A549 (cell line): ENCODE results near the gene IQSEC3.

Experiments used
- BHLHE40 ChIP-seq: IDR thresholded peaks from 2 replicates; pipeline ENCODE4 v1.6.1; 2012; ENCODE audit warnings: low read depth, low read length, inconsistent platforms
- CHD2 ChIP-seq: fragments of 150-350 bp; IDR thresholded peaks from 2 replicates; pipeline ENCODE4 v1.6.1; 2014; ENCODE audit warnings: low read length; ENCODE audit not compliant: partially characterized antibody
- EHMT2 ChIP-seq: fragments of 200-600 bp; sonication (generic); IDR thresholded peaks from 2 replicates; pipeline ENCODE4 v1.6.1; 2016; ENCODE audit warnings: antibody characterized with exemption, low read depth, mild to moderate bottlenecking, moderate library complexity
- EP300 ChIP-seq, 2 experiments: fragments of >200 bp; sonication (Bioruptor Twin); formaldehyde crosslinking; IDR thresholded peaks; 2 replicates in 1 of 2; 3 replicates in 1 of 2; pipeline ENCODE4 v1.6.1; 2016 to 2017
- ESRRA ChIP-seq: fragments of 150-350 bp; IDR thresholded peaks from 2 replicates; pipeline ENCODE4 v1.6.1; 2014; ENCODE audit warnings: mild to moderate bottlenecking, low read length, borderline replicate concordance
- GATA3 ChIP-seq: IDR thresholded peaks from 2 replicates; pipeline ENCODE4 v1.6.1; 2012; ENCODE audit warnings: borderline replicate concordance
- KDM1A ChIP-seq: fragments of 200-600 bp; sonication (generic); IDR thresholded peaks from 2 replicates; pipeline ENCODE4 v1.6.1; 2016; ENCODE audit warnings: low read depth, mild to moderate bottlenecking
- POLR2A ChIP-seq: IDR thresholded peaks from 2 replicates; pipeline ENCODE4 v1.6.1; 2012; ENCODE audit warnings: mild to moderate bottlenecking, low read length
- SMC3 ChIP-seq: fragments of >200 bp; sonication (Bioruptor Twin); formaldehyde crosslinking; IDR thresholded peaks from 3 replicates; pipeline ENCODE4 v1.6.1; 2018; ENCODE audit warnings: inconsistent platforms
- ZFP36 ChIP-seq: fragments of 450-650 bp; IDR thresholded peaks from 2 replicates; pipeline ENCODE4 v1.6.1; 2014; ENCODE audit warnings: borderline replicate concordance; ENCODE audit not compliant: partially characterized antibody
- TF ChIP-seq, protein P1 (sequence below): IDR thresholded peaks from 2 replicates; pipeline ENCODE4 v1.6.1; 2012
- TF ChIP-seq, protein P2 (sequence below): fragments of >200 bp; sonication (Bioruptor Twin); formaldehyde crosslinking; IDR thresholded peaks from 3 replicates; pipeline ENCODE4 v1.5.1; 2016
- TF ChIP-seq, protein P3 (sequence below): IDR thresholded peaks from 2 replicates; pipeline ENCODE4 v1.6.1; 2012

DNA sequence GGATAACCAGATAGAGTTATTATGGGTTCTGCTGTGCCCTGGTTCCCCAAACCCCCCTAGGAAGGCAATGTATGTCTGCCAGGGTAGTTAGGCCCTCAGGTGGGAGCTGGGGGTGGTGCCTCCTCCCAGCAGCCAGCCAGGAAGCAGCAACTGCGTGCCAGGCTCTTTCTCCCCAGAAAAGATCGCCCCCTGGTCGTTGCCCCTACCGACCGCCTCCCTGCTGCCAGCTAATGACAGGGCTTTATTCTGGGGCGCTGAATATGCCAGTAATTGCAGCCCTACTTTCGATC, 36.3 kb downstream of the IQSEC3 start:
- TF ChIP-seq POLR2A (no peak), BHLHE40 (no peak), CHD2 (no peak), EHMT2 (no peak), EP300 (IDR thresholded peaks at IDR 0.05) (no peak), ZFP36 (no peak), GATA3 (no peak), SMC3 (no peak), ESRRA (no peak), KDM1A (no peak)
- TF ChIP-seq, protein P1, sequence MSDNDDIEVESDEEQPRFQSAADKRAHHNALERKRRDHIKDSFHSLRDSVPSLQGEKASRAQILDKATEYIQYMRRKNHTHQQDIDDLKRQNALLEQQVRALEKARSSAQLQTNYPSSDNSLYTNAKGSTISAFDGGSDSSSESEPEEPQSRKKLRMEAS = no peak
- TF ChIP-seq, protein P2, sequence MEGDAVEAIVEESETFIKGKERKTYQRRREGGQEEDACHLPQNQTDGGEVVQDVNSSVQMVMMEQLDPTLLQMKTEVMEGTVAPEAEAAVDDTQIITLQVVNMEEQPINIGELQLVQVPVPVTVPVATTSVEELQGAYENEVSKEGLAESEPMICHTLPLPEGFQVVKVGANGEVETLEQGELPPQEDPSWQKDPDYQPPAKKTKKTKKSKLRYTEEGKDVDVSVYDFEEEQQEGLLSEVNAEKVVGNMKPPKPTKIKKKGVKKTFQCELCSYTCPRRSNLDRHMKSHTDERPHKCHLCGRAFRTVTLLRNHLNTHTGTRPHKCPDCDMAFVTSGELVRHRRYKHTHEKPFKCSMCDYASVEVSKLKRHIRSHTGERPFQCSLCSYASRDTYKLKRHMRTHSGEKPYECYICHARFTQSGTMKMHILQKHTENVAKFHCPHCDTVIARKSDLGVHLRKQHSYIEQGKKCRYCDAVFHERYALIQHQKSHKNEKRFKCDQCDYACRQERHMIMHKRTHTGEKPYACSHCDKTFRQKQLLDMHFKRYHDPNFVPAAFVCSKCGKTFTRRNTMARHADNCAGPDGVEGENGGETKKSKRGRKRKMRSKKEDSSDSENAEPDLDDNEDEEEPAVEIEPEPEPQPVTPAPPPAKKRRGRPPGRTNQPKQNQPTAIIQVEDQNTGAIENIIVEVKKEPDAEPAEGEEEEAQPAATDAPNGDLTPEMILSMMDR = no peak
- TF ChIP-seq, protein P3, sequence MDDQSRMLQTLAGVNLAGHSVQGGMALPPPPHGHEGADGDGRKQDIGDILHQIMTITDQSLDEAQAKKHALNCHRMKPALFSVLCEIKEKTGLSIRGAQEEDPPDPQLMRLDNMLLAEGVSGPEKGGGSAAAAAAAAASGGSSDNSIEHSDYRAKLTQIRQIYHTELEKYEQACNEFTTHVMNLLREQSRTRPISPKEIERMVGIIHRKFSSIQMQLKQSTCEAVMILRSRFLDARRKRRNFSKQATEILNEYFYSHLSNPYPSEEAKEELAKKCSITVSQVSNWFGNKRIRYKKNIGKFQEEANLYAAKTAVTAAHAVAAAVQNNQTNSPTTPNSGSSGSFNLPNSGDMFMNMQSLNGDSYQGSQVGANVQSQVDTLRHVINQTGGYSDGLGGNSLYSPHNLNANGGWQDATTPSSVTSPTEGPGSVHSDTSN = no peak
